NCI-H2029 (cell line): ENCODE results near the gene C2orf78.

ENCODE experiments used
- DNase-seq: peaks from one replicate; lab custom pipeline; 2025; lab: John Stamatoyannopoulos, UW

The C2orf78 gene

DNA sequence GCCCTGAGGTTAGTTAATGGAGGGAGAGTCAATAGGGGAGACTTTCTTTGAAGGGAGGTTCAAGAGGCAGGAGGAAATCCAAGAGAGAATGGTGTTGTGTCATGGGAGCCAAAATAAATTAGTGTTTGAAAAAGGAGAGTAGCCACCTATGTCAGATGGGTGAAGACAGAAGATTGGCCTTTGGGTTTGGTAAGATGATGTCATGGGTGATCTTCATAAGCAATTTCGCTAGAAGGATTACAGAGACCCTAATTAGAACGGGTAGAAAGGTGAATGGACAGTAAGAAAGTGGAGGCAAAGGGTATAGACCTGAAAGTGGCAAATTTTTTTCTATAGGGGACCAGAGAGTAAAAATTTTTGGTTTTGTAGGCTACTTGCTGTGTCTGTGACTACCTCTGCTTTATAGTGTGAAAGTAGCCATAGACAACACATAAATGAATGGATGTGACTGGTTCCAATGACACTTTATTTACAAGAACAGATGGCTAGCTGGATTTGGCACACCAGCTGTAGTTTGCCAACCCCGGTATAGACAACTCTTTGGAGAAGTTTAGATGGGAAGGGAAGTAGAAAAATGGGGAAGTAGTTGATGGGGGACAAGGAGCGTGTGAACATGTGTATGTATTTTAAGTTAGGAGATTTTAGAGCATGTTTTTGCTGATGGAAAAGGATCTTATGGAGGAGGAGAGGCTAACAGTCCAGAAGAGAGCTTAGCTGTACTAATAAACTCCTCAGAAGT lies 54.0 kb downstream of the C2orf78 start:
- no peak for DNase-seq

DNA sequence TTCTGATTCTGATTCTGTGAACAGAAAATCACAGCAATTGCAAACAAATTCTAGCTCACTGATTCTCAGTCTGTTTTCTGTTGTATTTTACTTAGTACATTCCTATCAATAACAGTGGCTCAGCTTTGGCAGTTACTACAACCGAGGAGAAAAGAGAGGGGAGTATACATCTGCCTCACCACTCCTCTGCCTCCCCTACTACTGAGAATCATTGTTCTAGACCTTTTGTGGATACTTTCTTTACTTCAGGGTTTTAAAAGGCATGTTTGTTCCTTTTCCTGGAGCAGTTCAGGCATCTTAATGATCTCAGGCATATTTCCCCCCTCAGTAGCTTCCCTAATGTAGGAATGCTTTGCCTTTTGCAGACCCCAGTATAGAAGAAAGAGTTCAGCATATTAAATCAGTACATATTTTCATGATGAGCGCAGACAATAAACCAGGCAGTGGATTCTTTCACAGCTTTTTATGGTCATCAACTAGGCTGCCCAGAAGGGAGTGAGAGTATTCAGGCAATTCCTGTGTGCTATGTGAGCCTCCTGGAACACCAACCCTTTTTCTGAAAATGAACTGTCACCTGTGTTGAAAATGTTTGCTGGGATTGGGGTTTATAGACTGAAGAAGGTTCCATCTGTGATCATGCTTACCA lies 55.0 kb downstream of the C2orf78 start:
- no peak for DNase-seq

- no peak for DNase-seq
These were observed 55.8 kb downstream of the C2orf78 start for GRCh38 chr2:73839653-73840411.

DNA sequence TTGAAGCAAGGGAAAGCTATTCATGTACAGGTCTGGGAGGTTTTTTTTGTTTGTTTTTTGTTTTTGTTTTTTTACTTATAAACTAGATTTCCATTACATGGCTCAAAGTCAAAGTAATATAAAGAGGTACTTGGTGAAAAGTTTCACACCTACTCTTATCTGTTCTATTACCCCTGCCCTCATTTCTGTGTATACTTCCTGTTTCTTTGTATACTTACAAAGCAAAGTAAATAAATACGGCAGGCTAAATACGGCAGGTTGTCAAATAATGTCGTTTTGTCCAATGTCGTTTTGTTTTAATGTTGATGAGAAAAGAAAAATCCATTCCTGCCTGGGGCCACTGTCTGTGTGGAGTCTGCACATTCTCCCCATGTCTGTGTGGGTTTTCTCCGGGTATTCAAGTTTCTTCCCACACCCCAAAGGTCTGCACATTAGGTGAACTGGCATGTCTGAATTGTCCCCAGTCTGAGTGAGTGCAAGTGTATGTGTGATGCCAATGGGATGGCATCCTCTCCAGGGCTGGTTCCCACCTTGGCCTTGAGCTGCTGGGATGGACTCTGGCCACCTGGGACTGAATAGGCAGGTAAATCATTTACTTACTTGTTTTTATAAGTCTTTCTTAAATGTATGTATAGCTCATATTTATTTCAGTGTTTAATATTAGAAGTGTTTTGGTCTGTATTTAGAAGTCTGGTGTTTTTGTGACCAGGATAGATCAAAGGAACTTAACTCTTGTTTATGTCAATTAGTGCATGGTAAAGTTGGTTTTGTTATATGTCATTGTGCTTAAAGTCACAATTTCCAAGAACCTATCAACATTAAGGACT lies 58.1 kb downstream of the C2orf78 start:
- DNase-seq, result no peak

DNA sequence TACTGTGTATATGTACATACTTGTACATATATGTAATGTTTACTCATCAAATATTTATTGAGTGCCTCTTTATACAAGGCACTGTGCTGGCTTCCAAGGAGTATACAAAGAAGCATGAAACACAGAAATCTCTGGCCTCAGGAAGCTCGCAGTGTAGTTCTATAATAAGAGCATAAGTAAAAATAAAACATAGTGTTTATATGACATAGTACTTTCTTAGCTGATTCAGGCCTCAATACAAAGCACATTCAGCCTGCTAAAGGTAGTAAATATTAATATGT lies 58.7 kb downstream of the C2orf78 start:
- no peak for DNase-seq

DNA sequence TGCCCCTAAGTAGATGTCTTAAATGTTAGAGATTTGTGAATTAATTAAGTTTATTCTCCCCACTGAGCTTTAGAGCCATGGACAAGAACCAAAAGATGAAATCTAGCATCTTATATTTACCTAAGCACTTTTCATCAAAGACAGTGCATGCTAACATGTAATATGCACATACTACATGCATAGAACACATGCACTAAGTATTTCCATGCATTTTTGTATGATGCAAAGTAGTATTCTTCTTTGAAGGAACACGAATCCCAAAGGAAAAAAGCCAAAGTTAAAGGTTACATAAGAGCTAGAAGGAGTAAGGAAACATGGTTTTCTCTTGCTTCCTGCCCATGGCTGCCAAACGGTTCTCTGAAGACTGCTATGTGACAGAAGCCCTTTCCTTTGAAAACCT lies 60.1 kb downstream of the C2orf78 start:
- no peak for DNase-seq

- DNase-seq, result no peak
These were observed 66.0 kb downstream of the C2orf78 start for GRCh38 chr2:73850009-73850408.

GRCh38 chr2:73851274-73851673 lies 67.3 kb downstream of the C2orf78 start:
- no peak for DNase-seq

- no peak for DNase-seq
These were observed 68.0 kb downstream of the C2orf78 start for GRCh38 chr2:73852020-73852419.

- no peak for DNase-seq
These were observed 71.5 kb downstream of the C2orf78 start for GRCh38 chr2:73855526-73855925.

- no peak for DNase-seq
These were observed 72.2 kb downstream of the C2orf78 start for GRCh38 chr2:73856214-73856613.

DNA sequence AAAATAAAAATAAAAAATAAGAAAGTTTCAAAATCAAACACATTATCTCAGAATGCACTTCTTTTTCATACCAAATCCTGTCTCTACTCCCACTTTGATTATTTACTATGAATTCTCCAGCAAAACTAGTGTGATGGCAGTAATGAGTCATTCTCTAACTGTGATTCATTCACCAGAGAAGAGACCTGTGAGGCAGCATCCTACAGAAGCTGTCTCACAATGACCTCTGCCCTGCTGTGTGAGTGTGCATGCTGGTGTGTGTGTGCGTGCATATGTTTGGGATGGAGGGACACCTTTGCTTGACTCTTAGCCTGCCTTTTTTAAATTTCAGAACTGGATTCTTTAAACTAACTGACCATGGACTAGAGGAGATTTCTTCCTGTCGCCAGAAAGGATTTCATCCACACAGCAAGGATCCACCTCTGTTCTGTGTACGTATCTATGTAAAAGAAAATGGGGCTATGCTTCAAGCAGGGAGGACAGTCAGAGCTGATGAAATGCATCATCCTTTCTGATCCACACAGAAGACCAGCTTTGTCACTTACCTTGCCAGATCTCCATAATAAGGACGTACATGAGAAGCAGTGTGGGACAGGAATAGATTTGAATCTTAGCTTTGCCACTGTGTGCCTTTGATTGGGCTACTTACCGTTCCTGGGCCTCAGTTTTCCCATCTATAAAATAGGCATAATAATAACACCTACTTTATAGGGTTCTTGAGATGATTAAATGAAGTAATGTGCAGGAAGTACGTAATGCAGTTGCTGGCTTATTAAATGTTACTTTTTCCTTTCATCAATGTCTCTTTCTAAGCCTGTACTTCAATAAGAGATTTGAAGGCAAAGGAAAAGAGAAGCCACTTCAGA lies 76.0 kb downstream of the C2orf78 start:
- DNase-seq, result no peak

GRCh38 chr2:73862987-73863386 lies 79.0 kb downstream of the C2orf78 start:
- DNase-seq, result no peak
